DND-41 (cell line): Measurements from ENCODE around the gene DNAJA1.

ENCODE experiments used
- ATAC-seq: fragments of 200-7000 bp; cut with Tn5 transposase; 3 replicates; pipeline ENCODE4 v1.9.1; 2021; ENCODE audit warnings: low read depth; ENCODE audit not compliant: insufficient read depth
- DNase-seq: peaks from one replicate; pipeline ENCODE4 v3.0.0-alpha.2; 2020
- H2AFZ ChIP-seq: 2 replicates; pipeline ENCODE4 v1.6.0; 2012; ENCODE audit warnings: low read depth, low read length
- H3K27ac ChIP-seq: 2 replicates; pipeline ENCODE4 v1.5.1; 2012; ENCODE audit warnings: low read length, inconsistent platforms
- H3K27me3 ChIP-seq: fragments of 200-600 bp; sonication (generic); 2 replicates; pipeline ENCODE4 v1.6.0; 2012; ENCODE audit warnings: low read length, mild to moderate bottlenecking, inconsistent platforms; ENCODE audit not compliant: insufficient read depth, poor library complexity
- H3K36me3 ChIP-seq: 2 replicates; pipeline ENCODE4 v1.5.1; 2012; ENCODE audit warnings: low read length, inconsistent platforms; ENCODE audit not compliant: insufficient read depth
- H3K4me1 ChIP-seq: 2 replicates; pipeline ENCODE4 v1.5.1; 2012; ENCODE audit warnings: mild to moderate bottlenecking, low read length; ENCODE audit not compliant: insufficient read depth
- H3K4me2 ChIP-seq: 2 replicates; pipeline ENCODE4 v1.6.0; 2012; ENCODE audit warnings: mild to moderate bottlenecking, moderate library complexity, low read length, inconsistent platforms; ENCODE audit not compliant: insufficient read depth
- H3K4me3 ChIP-seq, 2 experiments: fragments of 200-600 bp in 1 of 2; shearing (Covaris generic) in 1 of 2; 2 replicates each; pipeline ENCODE4 v1.5.1; 2012 to 2016; ENCODE audit warnings: inconsistent platforms in 2 of 2, low read length in 2 of 2, mild to moderate bottlenecking in 2 of 2, low read depth in 1 of 2, moderate library complexity in 1 of 2
- H3K79me2 ChIP-seq: 2 replicates; pipeline ENCODE4 v1.6.0; 2012; ENCODE audit warnings: low read length, inconsistent platforms; ENCODE audit not compliant: insufficient read depth
- H3K9ac ChIP-seq: 2 replicates; pipeline ENCODE4 v1.6.0; 2012; ENCODE audit warnings: low read depth, mild to moderate bottlenecking, inconsistent platforms, low read length, moderate library complexity
- H3K9me3 ChIP-seq: 2 replicates; pipeline ENCODE4 v1.5.1; 2012; ENCODE audit warnings: low read length, moderate library complexity, mild to moderate bottlenecking, inconsistent platforms; ENCODE audit not compliant: insufficient read depth, severe bottlenecking
- H4K20me1 ChIP-seq: 2 replicates; pipeline ENCODE4 v1.6.0; 2012; ENCODE audit warnings: low read length; ENCODE audit not compliant: insufficient read depth
- EZH2 ChIP-seq: IDR thresholded peaks from 3 replicates; pipeline ENCODE4 v1.6.1; 2012; ENCODE audit warnings: borderline replicate concordance, low read depth, mild to moderate bottlenecking, moderate library complexity, low read length, inconsistent platforms; ENCODE audit not compliant: severe bottlenecking
- TF ChIP-seq, protein P1 (sequence below): IDR thresholded peaks from 2 replicates; pipeline ENCODE4 v1.5.1; 2012; ENCODE audit warnings: borderline replicate concordance, low read length, moderate library complexity, mild to moderate bottlenecking; ENCODE audit not compliant: poor library complexity, severe bottlenecking; ENCODE audit errors: extremely low read depth

The DNAJA1 gene

DNA sequence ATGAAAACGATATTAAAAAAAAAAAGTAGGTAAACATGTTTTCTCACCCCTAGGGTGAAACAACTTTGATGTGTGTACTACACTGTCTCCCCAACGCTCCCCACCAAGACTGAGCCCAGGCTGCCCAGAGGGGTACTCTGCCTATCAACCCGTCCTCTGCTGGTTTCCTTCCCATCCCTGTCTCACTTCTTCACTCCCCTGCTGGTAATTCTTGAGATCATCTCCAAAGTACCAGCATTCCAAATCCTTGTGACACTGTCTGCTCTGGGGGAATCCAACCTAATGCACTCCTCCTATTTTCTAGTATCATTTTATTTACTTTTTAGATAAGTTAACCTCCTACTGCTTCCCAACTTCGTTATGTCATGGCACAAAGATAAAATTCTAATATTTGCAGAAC is 17.3 kb upstream of the DNAJA1 start:
- Histone ChIP-seq H3K9me3 (no peaks in the 10 kb centered on the region), H3K4me1 (peaks cover 2% of the 10 kb centered on the region; the same call in 1 of the 2 replicates), H4K20me1 (no peaks in the 10 kb centered on the region), H3K27me3 (no peaks in the 10 kb centered on the region), H3K36me3 (no peaks in the 10 kb centered on the region), H2AFZ (no peak overlapping the region), H3K4me2 (no peak overlapping the region), H3K27ac (no peak overlapping the region), H3K9ac (no peak overlapping the region), H3K4me3 (no peak overlapping the region), H3K79me2 (no peaks in the 10 kb centered on the region)
- TF ChIP-seq, protein P1, sequence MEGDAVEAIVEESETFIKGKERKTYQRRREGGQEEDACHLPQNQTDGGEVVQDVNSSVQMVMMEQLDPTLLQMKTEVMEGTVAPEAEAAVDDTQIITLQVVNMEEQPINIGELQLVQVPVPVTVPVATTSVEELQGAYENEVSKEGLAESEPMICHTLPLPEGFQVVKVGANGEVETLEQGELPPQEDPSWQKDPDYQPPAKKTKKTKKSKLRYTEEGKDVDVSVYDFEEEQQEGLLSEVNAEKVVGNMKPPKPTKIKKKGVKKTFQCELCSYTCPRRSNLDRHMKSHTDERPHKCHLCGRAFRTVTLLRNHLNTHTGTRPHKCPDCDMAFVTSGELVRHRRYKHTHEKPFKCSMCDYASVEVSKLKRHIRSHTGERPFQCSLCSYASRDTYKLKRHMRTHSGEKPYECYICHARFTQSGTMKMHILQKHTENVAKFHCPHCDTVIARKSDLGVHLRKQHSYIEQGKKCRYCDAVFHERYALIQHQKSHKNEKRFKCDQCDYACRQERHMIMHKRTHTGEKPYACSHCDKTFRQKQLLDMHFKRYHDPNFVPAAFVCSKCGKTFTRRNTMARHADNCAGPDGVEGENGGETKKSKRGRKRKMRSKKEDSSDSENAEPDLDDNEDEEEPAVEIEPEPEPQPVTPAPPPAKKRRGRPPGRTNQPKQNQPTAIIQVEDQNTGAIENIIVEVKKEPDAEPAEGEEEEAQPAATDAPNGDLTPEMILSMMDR, result no peak
- TF ChIP-seq EZH2, result no peak
- ATAC-seq, result no peak
- no peak for DNase-seq

DNA sequence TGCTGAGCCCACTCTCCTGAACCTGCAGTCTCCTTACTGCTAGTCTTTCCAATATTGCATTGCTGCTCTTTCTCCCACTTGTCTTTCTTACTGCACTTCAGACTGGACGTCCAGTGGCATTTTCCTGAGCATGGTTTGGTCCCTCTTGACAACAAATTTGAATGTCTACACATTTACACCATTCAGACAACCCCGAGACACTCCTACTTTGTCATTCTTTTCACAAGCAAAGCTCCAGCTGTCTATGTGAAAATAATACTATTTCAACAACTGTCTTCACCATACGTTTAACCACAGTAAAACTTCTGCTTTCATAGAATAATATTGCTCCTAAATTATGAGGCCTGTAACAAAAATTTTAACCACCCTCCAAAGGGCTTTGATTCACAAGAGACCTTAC is 13.2 kb upstream of the DNAJA1 start:
- H3K36me3 ChIP-seq, result no peaks in the 10 kb centered on the region
- no peak overlapping the region for H3K27ac ChIP-seq
- TF ChIP-seq EZH2, result no peak
- TF ChIP-seq, protein P1, result no peak
- DNase-seq (no peak), ATAC-seq (no peak)
- H3K79me2 ChIP-seq, result no peaks in the 10 kb centered on the region
- no peaks in the 10 kb centered on the region for H3K4me1 ChIP-seq
- no peaks in the 10 kb centered on the region for H3K9me3 ChIP-seq
- no peak overlapping the region for H3K4me2 ChIP-seq
- H2AFZ ChIP-seq, result no peak overlapping the region
- H3K27me3 ChIP-seq, result no peaks in the 10 kb centered on the region
- H3K9ac ChIP-seq, result no peak overlapping the region
- H4K20me1 ChIP-seq, result no peaks in the 10 kb centered on the region
- H3K4me3 ChIP-seq, result no peak overlapping the region

DNA sequence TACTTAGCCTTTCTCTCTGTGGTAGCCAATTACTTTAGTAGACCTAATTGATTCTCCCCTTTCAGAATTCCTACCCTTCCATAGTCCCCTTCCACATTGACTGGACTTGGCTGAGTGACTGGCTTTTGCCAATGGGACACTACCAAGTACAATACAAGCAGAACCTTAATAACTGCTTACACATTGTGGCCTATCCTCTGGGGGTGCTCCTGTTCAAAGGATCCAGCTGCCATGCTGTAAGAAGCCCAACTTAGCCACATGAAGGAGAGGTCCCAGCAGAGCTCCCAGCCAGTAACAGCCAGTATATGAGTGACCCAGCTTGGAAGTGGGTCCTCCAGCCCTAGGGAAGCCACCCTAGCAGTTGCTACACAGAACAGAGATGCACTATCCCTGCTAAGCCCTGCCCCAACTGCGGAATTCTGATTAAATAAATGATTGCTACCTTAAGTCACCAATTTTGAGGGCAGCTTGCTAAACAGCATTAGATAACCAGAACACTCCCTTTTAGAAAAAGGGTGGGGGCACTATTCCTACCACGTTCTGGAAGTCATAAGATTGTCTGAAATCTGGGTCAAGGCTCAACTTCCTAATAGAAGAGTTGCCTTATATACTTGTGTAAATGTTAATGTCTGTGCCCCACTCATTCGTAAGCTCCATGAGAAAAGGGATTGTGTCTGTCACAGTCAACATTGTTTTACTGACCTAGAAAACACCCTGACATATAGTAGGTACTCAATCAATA is 12.6 kb upstream of the DNAJA1 start:
- no peak overlapping the region for H3K27ac ChIP-seq
- no peaks in the 10 kb centered on the region for H3K9me3 ChIP-seq
- H4K20me1 ChIP-seq, result no peaks in the 10 kb centered on the region
- no peaks in the 10 kb centered on the region for H3K36me3 ChIP-seq
- no peak overlapping the region for H3K4me2 ChIP-seq
- TF ChIP-seq EZH2, result no peak
- TF ChIP-seq, protein P1, result no peak
- no peak; the same call in 2 of the 3 replicates for ATAC-seq
- H3K4me3 ChIP-seq, result no peak overlapping the region
- H3K4me1 ChIP-seq, result no peaks in the 10 kb centered on the region
- H2AFZ ChIP-seq, result no peak overlapping the region
- no peak for DNase-seq
- peaks cover under 1% of the 10 kb centered on the region; the same call in 1 of the 2 replicates for H3K79me2 ChIP-seq
- H3K9ac ChIP-seq, result no peak overlapping the region
- H3K27me3 ChIP-seq, result no peaks in the 10 kb centered on the region
